Fibroblast of lung (primary cell): Measurements from ENCODE around the gene VAC14. TPM values are rescaled to one million over a fixed set of nuclear protein-coding genes. Genes with fewer than 3 reads are reported as not detected.

Experiments used
- DNase-seq, 2 donors: peaks; one replicate each; pipeline versions ENCODE4 v3.0.0 to v3.0.0-alpha.2; 2010; ENCODE audit warnings: low read depth in 2 of 2
- H2AFZ ChIP-seq: 2 replicates; pipeline ENCODE4 v1.5.1; 2012; ENCODE audit warnings: low read length, control low read depth, inconsistent platforms
- H3K27ac ChIP-seq: 2 replicates; pipeline ENCODE4 v1.5.1; 2011; ENCODE audit warnings: low read length, control low read depth; ENCODE audit not compliant: insufficient read depth
- H3K27me3 ChIP-seq: 2 replicates; pipeline ENCODE4 v1.5.1; 2011; ENCODE audit warnings: mild to moderate bottlenecking, low read length; ENCODE audit not compliant: control insufficient read depth, insufficient read depth
- H3K36me3 ChIP-seq: 2 replicates; pipeline ENCODE4 v1.5.1; 2011; ENCODE audit warnings: low read length; ENCODE audit not compliant: control insufficient read depth, insufficient read depth
- H3K4me1 ChIP-seq: 2 replicates; pipeline ENCODE4 v1.5.1; 2011; ENCODE audit warnings: low read length; ENCODE audit not compliant: control insufficient read depth, insufficient read depth; ENCODE audit errors: extremely low read depth
- H3K4me2 ChIP-seq: 2 replicates; pipeline ENCODE4 v1.5.1; 2011; ENCODE audit warnings: low read length, control low read depth; ENCODE audit not compliant: insufficient read depth; ENCODE audit errors: extremely low read depth
- H3K4me3 ChIP-seq, 4 experiments: fragments of 200-600 bp in 1 of 4; sonication (generic) in 1 of 4; replicated peaks in 1 of 4; 2 replicates each; pipeline ENCODE4 v1.5.1; 2011 to 2016; ENCODE audit warnings: low read length in 4 of 4, low read depth in 3 of 4, mild to moderate bottlenecking in 3 of 4, control low read depth in 2 of 4, inconsistent platforms in 1 of 4, mixed read lengths in 1 of 4; ENCODE audit not compliant: insufficient read depth in 1 of 4; ENCODE audit errors: control extremely low read depth in 1 of 4
- H3K79me2 ChIP-seq: 2 replicates; pipeline ENCODE4 v1.5.1; 2012; ENCODE audit warnings: mild to moderate bottlenecking, low read length, inconsistent platforms; ENCODE audit not compliant: control insufficient read depth, insufficient read depth
- H3K9ac ChIP-seq: 2 replicates; pipeline ENCODE4 v1.5.1; 2011; ENCODE audit warnings: mild to moderate bottlenecking, low read length, control low read depth; ENCODE audit not compliant: insufficient read depth
- H3K9me3 ChIP-seq: 2 replicates; pipeline ENCODE4 v1.5.1; 2012; ENCODE audit warnings: low read depth, low read length; ENCODE audit not compliant: control insufficient read depth, insufficient read depth
- H4K20me1 ChIP-seq: 2 replicates; pipeline ENCODE4 v1.5.1; 2011; ENCODE audit warnings: low read length; ENCODE audit not compliant: control insufficient read depth, insufficient read depth; ENCODE audit errors: extremely low read depth
- CTCF ChIP-seq, 2 donors: IDR thresholded peaks in 1 of 2; conservative IDR thresholded peaks in 1 of 2; 1 replicate in 1 of 2; 2 replicates in 1 of 2; pipeline ENCODE4 v1.5.1; 2011 to 2012; ENCODE audit warnings: low read length in 2 of 2, control low read depth in 1 of 2, inconsistent platforms in 1 of 2, low read depth in 1 of 2, mild to moderate bottlenecking in 1 of 2
- EZH2 ChIP-seq: IDR thresholded peaks from 2 replicates; pipeline ENCODE4 v1.5.1; 2012; ENCODE audit warnings: low read length, control low read depth, mild to moderate bottlenecking; ENCODE audit errors: missing control alignments
- polyA plus RNA-seq, 2 donors: library from polyadenylated mRNA; depleted of rRNA in 1 of 2; stranded (reverse) in 1 of 2; unstranded in 1 of 2; fragments of >200 nt; gene quantifications; 2 replicates each; pipeline ENCODE4 v1.2.1, GENCODE V29; 2011 to 2012; ENCODE audit warnings: missing spikeins in 1 of 2
- total RNA-seq: library from RNA; depleted of rRNA; stranded (reverse); fragments of >200 nt; gene quantifications from 2 replicates; pipeline ENCODE4 v1.2.1, GENCODE V29; 2014

The VAC14 gene
- total and polyA plus RNA-seq, 2 donors (not counting 1 experiment from before 2014, with no cell fraction given), result 25.0 to 29.2 TPM

- H4K20me1 ChIP-seq, result no peaks in the 10 kb centered on the region
- no peaks in the 10 kb centered on the region for H3K79me2 ChIP-seq
- H3K9me3 ChIP-seq, result no peaks in the 10 kb centered on the region
- no peak overlapping the region for H2AFZ ChIP-seq
- H3K4me3 ChIP-seq, result no peak overlapping the region
- no peak overlapping the region for H3K9ac ChIP-seq
- no peaks in the 10 kb centered on the region for H3K27me3 ChIP-seq
- DNase-seq, result peak in 1 of 2 donors; percentile 72
- TF ChIP-seq EZH2 (no peak), CTCF (conservative IDR thresholded peaks at IDR 0.05 in 1 of 2, IDR thresholded peaks at IDR 0.05 in 1 of 2; ENCODE audit: low read depth in 1 of 2, low read length in 2 of 2) (no peak)
- peaks cover 45% of the 10 kb centered on the region for H3K4me1 ChIP-seq
- no peak overlapping the region for H3K27ac ChIP-seq
- H3K4me2 ChIP-seq, result no peak overlapping the region
- H3K36me3 ChIP-seq, result no peaks in the 10 kb centered on the region
Observed at GRCh38 chr16:70697594-70698170, 103.3 kb downstream of the VAC14 start.

GRCh38 chr16:70696952-70697593, 103.9 kb downstream of the VAC14 start:
- Histone ChIP-seq H3K9me3 (no peaks in the 10 kb centered on the region), H3K79me2 (no peaks in the 10 kb centered on the region), H3K4me2 (no peak overlapping the region), H3K9ac (no peak overlapping the region), H4K20me1 (no peaks in the 10 kb centered on the region), H3K27ac (peak overlapping the region; percentile 18), H3K36me3 (no peaks in the 10 kb centered on the region), H2AFZ (no peak overlapping the region), H3K27me3 (no peaks in the 10 kb centered on the region), H3K4me1 (peaks cover 45% of the 10 kb centered on the region), H3K4me3 (no peak overlapping the region)
- DNase-seq, result no peak
- no peak for TF ChIP-seq EZH2
- TF ChIP-seq CTCF (conservative IDR thresholded peaks at IDR 0.05 in 1 of 2, IDR thresholded peaks at IDR 0.05 in 1 of 2; ENCODE audit: low read depth in 1 of 2, low read length in 2 of 2), result no peak

- no peaks in the 10 kb centered on the region for H3K36me3 ChIP-seq
- H3K9ac ChIP-seq, result no peak overlapping the region
- no peaks in the 10 kb centered on the region for H3K79me2 ChIP-seq
- no peaks in the 10 kb centered on the region for H3K9me3 ChIP-seq
- DNase-seq, result no peak
- H4K20me1 ChIP-seq, result no peaks in the 10 kb centered on the region
- H3K4me1 ChIP-seq, result peaks cover 44% of the 10 kb centered on the region
- TF ChIP-seq EZH2, result no peak
- H3K4me3 ChIP-seq, result no peak overlapping the region
- H3K4me2 ChIP-seq, result no peak overlapping the region
- H2AFZ ChIP-seq, result no peak overlapping the region
- H3K27me3 ChIP-seq, result no peaks in the 10 kb centered on the region
- no peak overlapping the region for H3K27ac ChIP-seq
Observed at GRCh38 chr16:70696355-70696754, 104.6 kb downstream of the VAC14 start.
